Tibial nerve (tissue), 4 donors: ENCODE data around the gene CHN1. TPM values are rescaled to one million over a fixed set of nuclear protein-coding genes. Genes with fewer than 3 reads are reported as not detected.

Experiments used
- DNase-seq, 2 donors: peaks; one replicate each; pipeline ENCODE4 v3.0.0-alpha.2; 2019; ENCODE audit warnings: low spot score in 2 of 2
- H3K27ac ChIP-seq, 4 donors: fragments of 200-600 bp; sonication (generic) in 3 of 4; one replicate each; pipeline ENCODE4 v1.5.1; 2017 to 2019; ENCODE audit warnings: mild to moderate bottlenecking in 1 of 4
- H3K27me3 ChIP-seq, 2 donors: fragments of 200-600 bp; sonication (generic) in 1 of 2; one replicate each; pipeline versions ENCODE4 v1.5.1 to v1.6.0; 2017 to 2019
- H3K36me3 ChIP-seq, 3 donors: fragments of 200-600 bp; sonication (generic); one replicate each; pipeline ENCODE4 v1.5.1; 2018 to 2019
- H3K4me1 ChIP-seq, 4 donors: fragments of 200-600 bp; sonication (generic) in 3 of 4; one replicate each; pipeline ENCODE4 v1.5.1; 2017 to 2019
- H3K4me3 ChIP-seq, 4 donors: fragments of 200-600 bp; sonication (generic) in 3 of 4; one replicate each; pipeline ENCODE4 v1.5.1; 2017 to 2019; ENCODE audit warnings: mild to moderate bottlenecking in 1 of 4, moderate library complexity in 1 of 4
- H3K9me3 ChIP-seq, 4 donors: fragments of 200-600 bp; sonication (generic) in 3 of 4; one replicate each; pipeline ENCODE4 v1.5.1; 2017 to 2019
- EP300 ChIP-seq, 2 donors: sonication (generic); formaldehyde crosslinking; IDR thresholded peaks; one replicate each; pipeline ENCODE4 v1.6.1; 2017; ENCODE audit warnings: antibody characterized with exemption in 2 of 2, mild to moderate bottlenecking in 1 of 2
- POLR2A ChIP-seq, 2 donors: fragments of 450-650 bp; IDR thresholded peaks; one replicate each; pipeline ENCODE4 v1.6.1; 2017; ENCODE audit warnings: antibody characterized with exemption in 2 of 2, mild to moderate bottlenecking in 2 of 2, moderate library complexity in 2 of 2
- WGBS, 2 donors: methylation state at CpG; one replicate each; pipeline ENCODE4 v1.1.5; 2018; 5-methylcytosine and 5-hydroxymethylcytosine counted together
- total RNA-seq, 4 donors: library from RNA; depleted of rRNA; stranded (reverse); fragments of >200 nt; gene quantifications; one replicate each; pipeline ENCODE4 v1.1.0, GENCODE V29; 2016
- TF ChIP-seq, protein P1 (sequence below), 5 experiments: fragments of 200-600 bp in 3 of 5; fragments of 450-650 bp in 2 of 5; sonication (generic) in 3 of 5; IDR thresholded peaks; one replicate each; pipeline ENCODE4 v1.5.1; 2016 to 2019; ENCODE audit warnings: antibody characterized with exemption in 5 of 5, mild to moderate bottlenecking in 3 of 5, moderate library complexity in 2 of 5

Gene CHN1
- total RNA-seq, 4 donors from 2014 or later = 17.3 to 27.2 (median 23.8) TPM

DNA sequence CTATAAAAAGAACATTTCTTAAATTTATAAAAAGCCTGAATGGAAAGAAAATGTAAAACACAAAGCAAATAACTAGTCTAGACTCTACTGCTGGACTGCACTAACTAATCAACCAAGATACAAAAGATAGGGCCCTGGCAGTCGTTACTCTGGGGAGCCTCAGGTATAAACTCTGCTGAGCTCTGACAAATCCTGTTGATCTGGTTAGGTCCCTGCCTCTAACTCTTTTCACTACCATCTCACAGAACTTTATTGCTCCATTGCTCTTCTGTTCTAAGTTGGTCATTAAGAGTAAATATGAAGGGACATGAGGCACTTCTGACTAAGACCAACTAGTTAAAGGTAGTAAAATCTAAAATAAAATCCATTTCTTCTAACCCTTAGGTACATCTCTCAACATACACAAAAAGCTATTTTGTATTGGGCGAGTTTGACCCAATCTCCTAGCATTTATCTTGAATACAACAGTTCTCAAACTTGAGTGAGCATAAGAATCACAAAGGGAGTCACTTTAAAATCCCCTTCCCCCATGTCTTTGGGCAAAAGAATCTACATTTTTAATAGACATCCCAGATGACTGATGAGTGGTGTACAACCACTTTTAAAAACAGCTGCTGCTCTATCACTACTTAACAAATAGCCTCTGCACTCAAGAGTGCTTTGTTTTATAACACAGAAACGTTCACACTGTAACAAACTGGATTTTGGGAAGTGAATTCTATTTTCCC is 2.5 kb downstream of the CHN1 start:
- H3K9me3 ChIP-seq = no peaks in the 10 kb centered on the region
- no peak overlapping the region for H3K4me3 ChIP-seq
- DNase-seq = no peak
- 49 to 56% methylated on average over 3 of the region's 3 CpGs for WGBS, 2 donors
- no peak for TF ChIP-seq EP300 (IDR thresholded peaks at IDR 0.05)
- TF ChIP-seq, protein P1, sequence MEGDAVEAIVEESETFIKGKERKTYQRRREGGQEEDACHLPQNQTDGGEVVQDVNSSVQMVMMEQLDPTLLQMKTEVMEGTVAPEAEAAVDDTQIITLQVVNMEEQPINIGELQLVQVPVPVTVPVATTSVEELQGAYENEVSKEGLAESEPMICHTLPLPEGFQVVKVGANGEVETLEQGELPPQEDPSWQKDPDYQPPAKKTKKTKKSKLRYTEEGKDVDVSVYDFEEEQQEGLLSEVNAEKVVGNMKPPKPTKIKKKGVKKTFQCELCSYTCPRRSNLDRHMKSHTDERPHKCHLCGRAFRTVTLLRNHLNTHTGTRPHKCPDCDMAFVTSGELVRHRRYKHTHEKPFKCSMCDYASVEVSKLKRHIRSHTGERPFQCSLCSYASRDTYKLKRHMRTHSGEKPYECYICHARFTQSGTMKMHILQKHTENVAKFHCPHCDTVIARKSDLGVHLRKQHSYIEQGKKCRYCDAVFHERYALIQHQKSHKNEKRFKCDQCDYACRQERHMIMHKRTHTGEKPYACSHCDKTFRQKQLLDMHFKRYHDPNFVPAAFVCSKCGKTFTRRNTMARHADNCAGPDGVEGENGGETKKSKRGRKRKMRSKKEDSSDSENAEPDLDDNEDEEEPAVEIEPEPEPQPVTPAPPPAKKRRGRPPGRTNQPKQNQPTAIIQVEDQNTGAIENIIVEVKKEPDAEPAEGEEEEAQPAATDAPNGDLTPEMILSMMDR (IDR thresholded peaks at IDR 0.05) = no peak
- TF ChIP-seq POLR2A (IDR thresholded peaks at IDR 0.05) = no peak
- H3K4me1 ChIP-seq = peaks cover 0 to 27% (median 1%) of the 10 kb centered on the region in 4 donors
- peak overlapping the region in 2 of 4 donors; percentile 30 to 86 for H3K27ac ChIP-seq
- no peaks in the 10 kb centered on the region for H3K27me3 ChIP-seq
- H3K36me3 ChIP-seq = no peaks in the 10 kb centered on the region

DNA sequence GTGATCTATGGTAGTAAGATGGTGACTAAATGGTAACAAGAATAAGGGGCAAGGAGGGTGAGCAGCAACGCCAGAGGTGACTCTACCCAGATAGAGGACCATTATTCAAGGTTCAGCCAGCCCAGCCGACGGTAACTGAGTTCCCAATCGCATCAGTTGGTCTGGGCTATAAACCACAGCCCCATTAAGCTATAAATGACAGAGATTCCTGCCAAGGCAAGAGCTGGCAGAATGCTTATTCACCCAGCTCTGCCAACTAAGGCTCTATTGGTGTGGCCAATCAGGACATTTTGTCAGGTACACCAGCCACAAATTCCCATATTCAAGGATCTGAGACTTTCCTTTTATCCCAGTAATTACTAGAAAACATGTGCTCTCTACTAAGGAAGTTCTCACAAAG is 3.6 kb downstream of the CHN1 start:
- WGBS, 2 donors = 59 to 72% methylated on average over 4 of the region's 4 CpGs
- no peaks in the 10 kb centered on the region for H3K9me3 ChIP-seq
- TF ChIP-seq EP300 (IDR thresholded peaks at IDR 0.05) = no peak
- TF ChIP-seq, protein P1 (IDR thresholded peaks at IDR 0.05) = no peak
- TF ChIP-seq POLR2A (IDR thresholded peaks at IDR 0.05) = no peak
- H3K27ac ChIP-seq = no peak overlapping the region
- H3K27me3 ChIP-seq = no peaks in the 10 kb centered on the region
- H3K4me1 ChIP-seq = peaks cover 0 to 25% (median 1%) of the 10 kb centered on the region in 4 donors
- H3K4me3 ChIP-seq = no peak overlapping the region
- no peak for DNase-seq
- H3K36me3 ChIP-seq = no peaks in the 10 kb centered on the region

DNA sequence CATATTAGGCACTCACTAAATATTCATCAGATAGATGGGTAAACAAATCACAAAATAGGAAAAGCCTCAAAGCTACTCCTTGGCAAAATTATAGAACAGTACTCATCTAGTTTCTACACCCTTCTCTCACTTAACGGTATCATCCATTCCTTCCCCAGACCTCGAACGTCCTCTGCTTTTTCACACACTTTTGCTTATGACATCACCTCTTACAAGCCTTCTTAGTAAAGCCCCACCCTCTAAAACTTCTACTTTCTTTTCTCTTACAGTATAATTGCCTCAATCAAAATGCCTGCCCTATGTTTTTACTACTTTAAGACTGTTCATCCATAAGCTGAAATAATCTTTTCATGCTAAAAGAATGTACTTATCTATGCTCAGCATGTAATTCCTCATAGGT is 8.1 kb downstream of the CHN1 start:
- Histone ChIP-seq H3K4me3 (no peak overlapping the region), H3K4me1 (peaks cover 0 to 15% (median 0%) of the 10 kb centered on the region in 4 donors), H3K9me3 (no peaks in the 10 kb centered on the region), H3K27ac (no peak overlapping the region), H3K27me3 (no peaks in the 10 kb centered on the region), H3K36me3 (no peaks in the 10 kb centered on the region)
- 60 to 63% methylated on average over 3 of the region's 3 CpGs for WGBS, 2 donors
- no peak for TF ChIP-seq POLR2A (IDR thresholded peaks at IDR 0.05)
- TF ChIP-seq EP300 (IDR thresholded peaks at IDR 0.05) = no peak
- TF ChIP-seq, protein P1 (IDR thresholded peaks at IDR 0.05) = no peak
- no peak for DNase-seq

GRCh38 chr2:174996622-174997021 is 8.6 kb downstream of the CHN1 start:
- H3K36me3 ChIP-seq = no peaks in the 10 kb centered on the region
- TF ChIP-seq, protein P1 (IDR thresholded peaks at IDR 0.05) = no peak
- TF ChIP-seq POLR2A (IDR thresholded peaks at IDR 0.05) (no peak), EP300 (IDR thresholded peaks at IDR 0.05) (no peak)
- WGBS, 2 donors = 88 to 97% methylated on average over 2 of the region's 2 CpGs

GRCh38 chr2:174994381-174994780 is 10.8 kb downstream of the CHN1 start:
- Histone ChIP-seq H3K36me3 (no peaks in the 10 kb centered on the region), H3K27ac (no peak overlapping the region), H3K9me3 (no peaks in the 10 kb centered on the region), H3K27me3 (no peaks in the 10 kb centered on the region), H3K4me1 (peaks cover 0 to 21% (median 0%) of the 10 kb centered on the region in 4 donors), H3K4me3 (no peak overlapping the region)
- 76 to 93% methylated on average over 5 of the region's 5 CpGs for WGBS, 2 donors
- DNase-seq = no peak
- TF ChIP-seq, protein P1 (IDR thresholded peaks at IDR 0.05) = no peak
- TF ChIP-seq POLR2A (IDR thresholded peaks at IDR 0.05) = no peak
- TF ChIP-seq EP300 (IDR thresholded peaks at IDR 0.05) = no peak

More at GRCh38 chr2:174996622-174997021, 8.6 kb downstream of the CHN1 start:
- Histone ChIP-seq H3K27me3 (no peaks in the 10 kb centered on the region), H3K4me3 (no peak overlapping the region), H3K27ac (no peak overlapping the region), H3K4me1 (peaks cover 0 to 15% (median 0%) of the 10 kb centered on the region in 4 donors), H3K9me3 (no peaks in the 10 kb centered on the region)
- DNase-seq = no peak
